Fibroblast of pulmonary artery (primary cell): ENCODE measurements around the gene WDR17.

Source experiments
- DNase-seq: peaks from one replicate; pipeline ENCODE4 v3.0.0-alpha.2; 2010; ENCODE audit warnings: low read depth
- H3K4me3 ChIP-seq: replicated peaks from 2 replicates; pipeline ENCODE4 v1.5.1; 2011; ENCODE audit warnings: low read depth, mild to moderate bottlenecking, control low read depth, low read length, moderate library complexity
- CTCF ChIP-seq: IDR thresholded peaks from 2 replicates; pipeline ENCODE4 v1.5.1; 2011; ENCODE audit warnings: mild to moderate bottlenecking, control low read depth, low read length, inconsistent platforms; ENCODE audit errors: missing control alignments

The WDR17 gene

GRCh38 chr4:176065435-176066291 is at the start of gene WDR17:
Gene WDR17 (plus strand): TSS chr4:176065841. CDS start chr4:176111581, 45,740 bp downstream.
- H3K4me3 ChIP-seq: peak within 1 kb of the TSS; percentile 55
- TF ChIP-seq CTCF: no peak
- peak; percentile 57 for DNase-seq

- DNase-seq: no peak
- no peak overlapping the region for H3K4me3 ChIP-seq
- TF ChIP-seq CTCF: no peak
Measured at GRCh38 chr4:176016601-176017000, 49.0 kb upstream of the WDR17 start.

GRCh38 chr4:176020481-176021085 is 45.1 kb upstream of the WDR17 start:
- no peak overlapping the region for H3K4me3 ChIP-seq
- TF ChIP-seq CTCF: no peak
- no peak for DNase-seq

- no peak overlapping the region for H3K4me3 ChIP-seq
- no peak for TF ChIP-seq CTCF
- no peak for DNase-seq
Measured at GRCh38 chr4:176030391-176030790, 35.2 kb upstream of the WDR17 start.

GRCh38 chr4:176031922-176032321 is 33.7 kb upstream of the WDR17 start:
- no peak for TF ChIP-seq CTCF
- no peak for DNase-seq
- no peak overlapping the region for H3K4me3 ChIP-seq

- H3K4me3 ChIP-seq: no peak overlapping the region
- TF ChIP-seq CTCF: no peak
- no peak for DNase-seq
Measured at GRCh38 chr4:176032454-176032853, 33.2 kb upstream of the WDR17 start.
